Skeletal muscle tissue (tissue), 4 donors: Measurements from ENCODE around the gene GDPD3. TPM values are rescaled to one million over a fixed set of nuclear protein-coding genes. Genes with fewer than 3 reads are reported as not detected.

Experiments
- H3K27ac ChIP-seq: one replicate; pipeline ENCODE4 v1.7.0; 2013; ENCODE audit warnings: mild to moderate bottlenecking, low read depth, low read length, inconsistent platforms
- H3K27me3 ChIP-seq, 3 donors: one replicate each; pipeline ENCODE4 v1.7.0; 2013; ENCODE audit warnings: low read length in 3 of 3; ENCODE audit not compliant: control insufficient read depth in 3 of 3, insufficient read depth in 3 of 3
- H3K36me3 ChIP-seq, 3 donors: one replicate each; pipeline ENCODE4 v1.7.0; 2013; ENCODE audit warnings: low read length in 3 of 3; ENCODE audit not compliant: control insufficient read depth in 3 of 3, insufficient read depth in 3 of 3
- H3K4me1 ChIP-seq, 3 donors: one replicate each; pipeline ENCODE4 v1.7.0; 2013; ENCODE audit warnings: low read length in 3 of 3, mild to moderate bottlenecking in 3 of 3; ENCODE audit not compliant: control insufficient read depth in 3 of 3, insufficient read depth in 3 of 3
- H3K4me3 ChIP-seq, 3 donors: one replicate each; pipeline ENCODE4 v1.7.0; 2013; ENCODE audit warnings: low read length in 3 of 3
- H3K9ac ChIP-seq, 3 donors: one replicate each; pipeline ENCODE4 v1.7.0; 2013; ENCODE audit warnings: low read length in 3 of 3, mild to moderate bottlenecking in 3 of 3, moderate library complexity in 2 of 3, low read depth in 1 of 3
- H3K9me3 ChIP-seq, 3 donors: one replicate each; pipeline ENCODE4 v1.7.0; 2013; ENCODE audit warnings: low read length in 3 of 3; ENCODE audit not compliant: control insufficient read depth in 3 of 3
- total RNA-seq: library from RNA; depleted of rRNA; stranded (reverse); fragments of >200 nt; gene quantifications from one replicate; pipeline ENCODE4 v1.2.3, GENCODE V29; 2014
- donor health status: Osteomylitis.

Gene GDPD3
- total RNA-seq, 1 donor from 2014 or later, result 0.52 TPM

DNA sequence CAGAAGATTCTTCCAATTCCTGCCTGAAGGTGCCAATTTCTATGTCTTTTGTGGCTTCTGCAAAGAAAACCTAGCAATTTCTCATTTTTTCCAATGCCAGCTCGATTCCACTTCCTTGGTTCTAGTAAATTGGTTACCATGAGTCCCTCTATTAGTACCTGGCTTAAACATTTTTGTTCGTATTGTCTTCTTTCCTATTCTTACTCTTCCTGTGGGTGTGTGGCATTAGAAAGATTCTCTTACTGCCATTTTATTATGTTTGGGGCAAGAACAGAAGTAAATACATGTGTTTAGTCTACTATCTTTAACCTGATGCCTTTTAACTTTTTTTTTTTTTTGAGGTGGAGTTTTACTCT, 30.0 kb upstream of the GDPD3 start:
- H3K4me3 ChIP-seq, result no peak overlapping the region
- no peak overlapping the region for H3K27ac ChIP-seq

GRCh38 chr16:30142672-30143346, 29.5 kb upstream of the GDPD3 start:
- Histone ChIP-seq H3K36me3 (no peaks in the 10 kb centered on the region), H3K9me3 (no peaks in the 10 kb centered on the region), H3K4me1 (no peaks in the 10 kb centered on the region), H3K27ac (no peak overlapping the region), H3K27me3 (no peaks in the 10 kb centered on the region), H3K9ac (no peak overlapping the region), H3K4me3 (no peak overlapping the region)

More for the DNA sequence above, 30.0 kb upstream of the GDPD3 start:
- no peaks in the 10 kb centered on the region for H3K4me1 ChIP-seq
- H3K27me3 ChIP-seq, result no peaks in the 10 kb centered on the region
- no peaks in the 10 kb centered on the region for H3K9me3 ChIP-seq
- no peaks in the 10 kb centered on the region for H3K36me3 ChIP-seq
- H3K9ac ChIP-seq, result no peak overlapping the region

DNA sequence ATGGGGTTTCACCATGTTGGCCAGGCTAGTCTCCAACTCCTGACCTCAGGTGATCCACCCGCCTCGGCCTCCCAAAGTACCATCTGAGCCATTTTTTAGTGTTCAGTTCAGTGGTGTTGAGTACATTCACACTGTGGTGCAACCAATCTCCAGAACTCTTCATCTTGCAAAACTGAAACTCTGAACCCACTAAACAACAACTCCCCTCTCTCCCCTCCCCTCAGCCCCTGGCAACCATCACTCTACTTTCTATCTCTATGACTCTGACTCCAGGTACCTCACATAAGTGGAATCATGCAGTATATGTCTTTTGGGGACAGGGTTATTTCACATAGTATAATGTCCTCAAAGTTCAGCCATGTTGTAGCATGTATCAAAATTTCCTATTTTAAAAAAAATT, 28.4 kb upstream of the GDPD3 start:
- Histone ChIP-seq H3K4me3 (no peak overlapping the region), H3K4me1 (no peaks in the 10 kb centered on the region), H3K27me3 (no peaks in the 10 kb centered on the region), H3K36me3 (no peaks in the 10 kb centered on the region), H3K27ac (no peak overlapping the region), H3K9me3 (no peaks in the 10 kb centered on the region), H3K9ac (no peak overlapping the region)

GRCh38 chr16:30139583-30140481, 26.5 kb upstream of the GDPD3 start:
- Histone ChIP-seq H3K9me3 (no peaks in the 10 kb centered on the region), H3K27me3 (no peaks in the 10 kb centered on the region), H3K9ac (no peak overlapping the region), H3K4me3 (no peak overlapping the region), H3K27ac (no peak overlapping the region), H3K36me3 (no peaks in the 10 kb centered on the region), H3K4me1 (no peaks in the 10 kb centered on the region)

DNA sequence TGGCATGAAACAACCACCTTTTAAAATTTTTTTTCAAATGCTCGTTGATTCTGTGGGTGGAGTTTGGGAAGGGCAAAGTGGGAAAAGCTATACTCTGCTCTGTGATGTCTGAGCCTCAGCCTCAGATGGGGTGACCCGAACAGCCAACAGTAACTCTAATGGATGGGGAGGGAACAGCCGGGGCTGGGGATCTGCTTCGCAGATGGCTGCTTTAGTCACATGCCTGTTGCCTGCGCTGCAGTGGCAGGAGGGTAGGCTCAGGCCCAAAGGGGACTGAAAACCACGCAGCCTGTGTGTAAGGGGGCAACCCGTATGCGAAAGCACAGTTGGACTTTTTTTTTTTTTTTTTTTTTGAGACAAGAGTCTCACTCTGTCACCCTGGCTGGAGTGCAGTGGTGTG, 24.6 kb upstream of the GDPD3 start:
- no peak overlapping the region for H3K4me3 ChIP-seq
- H3K9ac ChIP-seq, result no peak overlapping the region

GRCh38 chr16:30136971-30137605, 23.8 kb upstream of the GDPD3 start:
- H3K27ac ChIP-seq, result no peak overlapping the region
- H3K4me3 ChIP-seq, result no peak overlapping the region
- H3K9ac ChIP-seq, result no peak overlapping the region

More for the DNA sequence above, 24.6 kb upstream of the GDPD3 start:
- Histone ChIP-seq H3K36me3 (no peaks in the 10 kb centered on the region), H3K9me3 (no peaks in the 10 kb centered on the region), H3K27ac (no peak overlapping the region), H3K4me1 (no peaks in the 10 kb centered on the region), H3K27me3 (no peaks in the 10 kb centered on the region)

DNA sequence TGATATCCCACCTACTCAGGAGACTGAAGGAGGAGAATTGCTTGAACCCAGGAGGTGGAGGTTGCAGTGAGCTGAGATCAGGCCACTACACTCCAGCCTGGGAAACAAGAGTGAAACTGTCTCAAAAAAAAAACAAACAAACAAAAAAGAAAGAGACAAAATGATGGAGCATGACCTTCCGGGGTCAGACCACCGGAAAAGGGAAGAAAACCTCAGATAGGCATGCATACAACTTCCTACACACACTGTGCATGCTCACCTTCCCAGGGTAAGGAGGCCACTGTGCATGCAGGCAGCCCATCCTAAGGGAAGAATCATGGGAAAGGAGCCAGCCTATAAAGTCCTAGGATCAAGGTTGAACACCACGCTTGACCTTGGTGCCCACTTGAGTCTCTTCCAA, 19.3 kb upstream of the GDPD3 start:
- no peak overlapping the region for H3K27ac ChIP-seq
- H3K4me3 ChIP-seq, result no peak overlapping the region

More at GRCh38 chr16:30136971-30137605, 23.8 kb upstream of the GDPD3 start:
- no peaks in the 10 kb centered on the region for H3K27me3 ChIP-seq
- no peaks in the 10 kb centered on the region for H3K36me3 ChIP-seq
- H3K9me3 ChIP-seq, result no peaks in the 10 kb centered on the region
- no peaks in the 10 kb centered on the region for H3K4me1 ChIP-seq

DNA sequence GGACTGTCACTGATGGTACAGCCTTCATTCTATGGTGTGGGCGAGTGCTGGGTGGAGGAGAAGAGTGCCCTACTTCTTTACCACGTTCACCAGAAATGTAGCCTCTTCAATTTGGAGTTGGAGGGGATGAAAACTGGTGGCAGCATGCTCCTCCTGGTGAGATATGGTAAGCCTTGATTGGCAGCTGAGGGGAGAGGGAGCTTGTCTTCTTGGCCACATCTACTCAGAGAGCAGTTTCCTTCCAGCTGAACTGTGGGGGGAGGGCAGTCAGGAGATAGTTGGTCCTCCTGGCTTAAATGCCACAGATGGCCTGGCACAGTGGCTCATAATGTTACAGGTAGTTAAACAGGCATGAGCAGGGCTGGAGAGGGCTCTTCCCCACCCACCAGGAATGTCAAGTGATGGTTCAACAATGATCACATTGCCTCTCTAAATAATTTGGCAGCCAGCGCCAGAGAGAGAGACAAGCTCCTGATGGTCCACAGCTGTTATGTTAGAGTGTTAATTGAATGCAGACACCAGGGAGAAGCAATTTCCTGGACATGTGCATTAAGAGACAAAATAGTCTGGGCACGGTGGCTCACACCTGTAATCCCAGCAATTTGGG, 18.6 kb upstream of the GDPD3 start:
- no peak overlapping the region for H3K27ac ChIP-seq
- H3K4me1 ChIP-seq, result no peaks in the 10 kb centered on the region
- H3K9me3 ChIP-seq, result no peaks in the 10 kb centered on the region
- H3K9ac ChIP-seq, result no peak overlapping the region
- H3K36me3 ChIP-seq, result no peaks in the 10 kb centered on the region
- H3K4me3 ChIP-seq, result no peak overlapping the region
- H3K27me3 ChIP-seq, result no peaks in the 10 kb centered on the region

More for the DNA sequence above, 19.3 kb upstream of the GDPD3 start:
- H3K27me3 ChIP-seq, result no peaks in the 10 kb centered on the region
- no peak overlapping the region for H3K9ac ChIP-seq
- no peaks in the 10 kb centered on the region for H3K36me3 ChIP-seq
- H3K9me3 ChIP-seq, result no peaks in the 10 kb centered on the region
- no peaks in the 10 kb centered on the region for H3K4me1 ChIP-seq

DNA sequence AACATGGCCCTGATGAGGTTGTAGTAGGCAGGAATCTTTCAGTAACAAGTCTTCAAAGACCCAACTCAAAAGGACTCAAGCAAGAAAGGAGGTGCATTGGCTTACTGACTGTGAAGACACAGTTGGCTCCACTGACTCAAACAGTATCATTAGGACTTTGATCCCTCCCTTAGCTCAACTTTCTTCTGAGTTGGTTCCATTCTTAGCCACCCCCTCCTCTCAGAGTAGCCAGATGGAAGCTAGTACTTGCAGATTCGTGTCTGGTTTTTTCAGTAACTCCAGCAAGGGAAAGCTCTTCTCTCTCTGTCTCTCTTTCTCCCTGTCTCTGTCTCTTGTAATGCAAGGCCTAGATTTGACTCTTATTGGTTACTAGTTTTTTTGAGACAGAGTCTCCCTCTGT, 14.7 kb upstream of the GDPD3 start:
- no peak overlapping the region for H3K27ac ChIP-seq
- peaks cover 0 to 13% (median 0%) of the 10 kb centered on the region in 3 donors for H3K4me1 ChIP-seq

More for the DNA sequence above, 14.7 kb upstream of the GDPD3 start:
- Histone ChIP-seq H3K4me3 (no peak overlapping the region), H3K9me3 (no peaks in the 10 kb centered on the region), H3K27me3 (no peaks in the 10 kb centered on the region), H3K9ac (no peak overlapping the region), H3K36me3 (no peaks in the 10 kb centered on the region)
